Measurements from ENCODE around the gene SERINC2.
"Not testable (repeated sequence)": the region's sequence is repeated elsewhere in the genome, so short reads cannot be mapped to it uniquely, and the experiment has no call there.

The SERINC2 gene

DNA sequence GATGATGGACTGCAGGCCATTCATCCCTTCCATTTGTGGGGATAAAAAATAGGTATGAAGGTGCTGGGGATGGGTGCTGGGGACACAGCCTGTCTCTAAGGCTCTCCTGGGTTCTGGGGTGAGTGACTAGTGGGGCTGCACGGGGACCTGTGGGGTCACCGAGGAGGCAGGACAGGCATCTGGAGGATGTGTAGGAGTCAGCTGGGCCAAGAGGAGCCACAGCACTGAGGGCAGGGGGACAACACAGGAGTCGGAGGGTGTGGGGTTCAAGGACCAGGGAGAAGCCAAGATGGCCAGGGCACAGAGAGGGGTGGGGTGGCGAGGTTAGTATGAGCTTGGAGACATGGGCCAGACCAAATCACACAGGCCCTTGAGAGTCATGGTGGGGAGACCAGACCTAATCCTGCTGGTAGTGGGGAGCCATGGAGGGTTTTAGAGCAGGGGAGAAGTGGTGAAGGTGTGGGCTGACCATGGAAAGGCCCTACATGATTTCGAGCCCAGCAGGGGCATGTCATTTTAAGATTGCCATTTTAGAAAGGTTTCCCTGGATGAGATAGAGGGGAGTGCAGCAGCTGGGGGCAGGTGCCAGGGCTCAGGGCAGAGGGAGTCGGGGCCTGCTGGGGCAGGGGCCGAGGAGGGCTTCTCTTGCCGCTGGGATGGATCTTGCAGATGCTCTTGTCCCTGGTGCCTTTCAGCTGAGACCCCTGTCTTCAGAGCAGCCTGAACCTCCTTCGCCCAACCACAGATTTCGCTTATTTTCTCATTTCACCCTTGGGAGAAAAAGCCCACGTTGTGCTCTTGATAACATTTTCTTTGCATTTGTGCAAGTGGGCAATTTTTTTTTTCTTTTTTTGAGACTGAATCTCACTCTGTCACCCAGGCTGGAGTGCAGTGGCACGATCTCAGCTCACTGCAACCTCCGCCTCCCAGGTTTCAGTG, 22.7 kb downstream of the SERINC2 start:
- DNase-seq = no peak

DNA sequence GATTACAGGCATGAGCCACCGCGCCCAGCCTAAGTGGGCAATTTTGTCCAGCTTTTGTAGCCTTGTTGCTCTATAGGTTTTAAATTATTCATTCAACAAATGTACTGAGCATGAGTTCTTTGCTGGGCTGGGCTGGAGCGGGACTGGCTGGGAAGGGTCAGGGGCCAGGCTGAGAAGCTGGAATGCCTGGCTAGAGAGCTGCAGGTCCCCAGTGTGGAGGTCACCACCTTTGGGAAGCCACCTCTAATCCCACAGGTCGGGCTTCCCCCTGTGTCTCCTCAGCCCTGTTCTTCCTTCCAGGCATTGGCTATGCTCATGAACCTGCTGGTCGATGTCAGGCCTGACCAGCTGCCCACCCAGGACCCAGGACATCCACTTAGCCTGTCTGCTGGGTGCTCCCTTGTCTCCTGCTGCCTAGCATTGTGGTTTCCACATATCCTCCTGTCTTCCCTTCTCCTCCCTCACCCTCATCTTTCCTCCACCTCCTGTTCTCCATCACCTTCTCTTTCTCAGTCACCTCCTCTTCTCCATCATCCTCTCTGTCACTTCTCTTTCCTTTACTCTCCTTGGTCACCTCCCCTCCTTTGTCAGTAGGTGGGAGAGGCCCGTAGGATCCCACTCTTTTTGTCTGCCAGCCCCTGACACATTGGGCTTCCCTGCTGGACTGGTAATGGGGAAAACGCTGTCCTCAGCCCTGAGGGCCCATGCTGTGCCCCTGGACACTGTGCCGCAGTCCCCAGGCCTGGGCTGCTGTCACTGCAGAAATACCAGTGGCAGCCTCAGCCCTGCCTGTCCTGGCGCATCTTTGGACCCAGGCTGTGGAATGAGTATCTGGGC, 23.8 kb downstream of the SERINC2 start:
- no peak for DNase-seq

DNA sequence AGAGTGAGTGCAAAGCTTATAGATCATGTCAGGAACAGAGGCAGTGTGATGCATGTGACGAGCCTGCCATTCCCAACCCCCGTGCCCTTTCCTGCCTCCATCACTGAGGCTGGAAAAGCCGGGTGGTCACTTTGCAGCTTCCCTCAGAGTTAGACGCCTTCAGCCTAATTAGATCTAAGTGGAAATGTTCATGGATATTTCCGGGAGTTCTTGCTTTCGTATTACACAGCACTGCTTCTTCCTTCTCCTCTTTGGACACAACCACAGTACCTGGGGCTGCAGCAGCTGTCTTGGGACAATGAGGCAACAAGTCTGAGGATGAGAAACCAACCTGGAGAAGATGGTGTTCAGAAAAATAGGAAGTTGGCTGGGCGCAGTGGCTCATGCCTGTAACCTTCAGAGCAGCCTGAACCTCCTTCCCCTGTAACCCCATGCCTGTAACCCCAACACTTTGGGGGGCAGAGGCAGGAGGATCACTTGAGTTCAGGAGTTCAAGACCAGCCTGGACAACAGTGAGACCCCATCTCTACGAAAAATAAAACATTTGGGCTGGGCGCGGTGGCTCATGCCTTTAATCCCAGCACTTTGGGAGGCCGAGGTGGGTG, 24.5 kb downstream of the SERINC2 start:
- DNase-seq = no peak

DNA sequence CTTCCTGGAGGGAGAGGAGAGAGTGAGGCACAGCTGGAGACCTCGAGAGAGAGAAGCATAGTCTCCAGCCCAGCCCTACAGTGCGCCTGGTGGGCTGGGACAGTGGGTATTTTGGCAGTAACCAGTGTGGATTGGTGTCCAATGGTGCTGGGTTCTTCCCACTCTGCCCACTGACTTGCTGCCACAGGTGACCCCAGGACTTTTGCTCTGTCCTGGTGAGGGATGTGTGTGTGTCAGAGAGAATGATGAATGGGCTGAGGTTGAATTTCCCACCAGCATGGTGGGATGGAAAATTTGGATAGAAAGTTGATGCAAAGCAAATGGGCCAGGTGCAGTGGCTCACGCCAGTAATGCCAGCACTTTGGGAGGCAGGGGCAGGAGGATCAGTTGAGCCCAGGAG, 26.3 kb downstream of the SERINC2 start:
- no peak for DNase-seq

DNA sequence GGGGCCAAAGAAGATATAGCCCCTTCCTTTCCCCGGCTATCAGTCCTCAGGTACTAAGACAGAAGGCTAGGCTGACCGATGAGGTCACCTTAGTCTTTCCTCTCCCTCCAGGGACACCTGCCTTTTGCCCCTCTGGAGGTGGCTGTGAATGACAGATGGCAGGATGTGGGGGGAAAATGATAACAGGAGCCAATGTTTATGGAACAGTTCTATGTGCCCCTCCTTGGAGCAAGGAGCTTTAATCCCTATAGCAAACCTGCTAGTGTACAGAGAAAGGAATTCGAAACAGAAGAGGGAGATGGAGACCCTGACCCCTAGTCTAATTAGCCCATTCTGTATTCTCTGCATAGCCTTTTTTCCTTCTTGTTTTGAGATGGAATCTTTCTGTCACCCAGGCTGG, 28.1 kb downstream of the SERINC2 start:
- DNase-seq = no peak

DNA sequence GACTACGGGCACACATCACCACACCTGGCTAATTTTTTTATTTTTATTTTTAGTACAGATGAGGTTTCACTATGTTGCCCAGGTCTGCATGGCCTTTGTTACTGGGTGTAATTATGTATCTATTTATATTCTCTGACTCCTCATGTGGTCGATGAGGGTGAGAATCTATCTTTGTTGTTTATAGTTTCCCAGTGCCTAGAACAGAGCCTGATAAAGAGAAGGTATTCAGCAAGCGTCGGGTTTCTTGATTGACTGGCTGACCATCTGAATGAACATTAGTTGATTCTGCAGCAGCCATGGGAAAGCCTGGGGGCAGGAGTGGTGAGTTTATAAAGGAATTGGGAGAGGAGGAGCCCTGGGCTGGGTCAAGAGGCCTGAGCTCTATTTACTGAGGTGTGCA, 28.5 kb downstream of the SERINC2 start:
- no peak for DNase-seq

DNA sequence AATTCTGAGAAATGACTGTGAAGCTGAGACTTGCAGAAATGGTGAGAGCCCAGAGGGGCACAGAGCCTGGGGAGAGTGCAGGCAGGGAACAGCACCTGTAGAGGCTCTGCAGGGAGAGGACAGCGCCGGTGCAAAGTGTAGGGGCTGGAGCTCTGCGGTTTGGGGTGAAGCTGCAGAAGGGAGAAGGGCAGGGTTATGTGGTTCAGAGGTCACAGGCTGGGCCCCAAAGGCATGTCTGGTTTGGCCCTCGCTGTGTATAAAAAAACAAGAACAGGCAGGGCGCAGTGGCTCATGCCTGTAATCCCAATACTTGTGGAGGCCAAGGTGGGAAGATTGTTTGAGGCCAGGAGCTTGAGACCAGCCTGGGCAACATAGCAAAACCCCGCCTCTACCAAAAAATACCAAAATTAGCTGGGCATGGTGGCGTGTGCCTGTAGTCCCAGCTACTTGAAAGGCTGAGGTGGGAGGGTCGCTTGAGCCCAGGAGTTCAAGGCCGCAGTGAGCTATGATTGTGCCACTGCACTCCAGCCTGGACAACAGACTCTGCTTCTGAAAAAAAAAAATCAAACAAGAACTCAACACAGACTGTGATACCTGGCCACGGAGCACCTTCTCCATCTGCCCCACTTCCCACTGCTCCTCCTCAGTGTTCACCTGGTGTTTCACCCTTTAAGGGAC, 29.1 kb downstream of the SERINC2 start:
- DNase-seq = no peak

DNA sequence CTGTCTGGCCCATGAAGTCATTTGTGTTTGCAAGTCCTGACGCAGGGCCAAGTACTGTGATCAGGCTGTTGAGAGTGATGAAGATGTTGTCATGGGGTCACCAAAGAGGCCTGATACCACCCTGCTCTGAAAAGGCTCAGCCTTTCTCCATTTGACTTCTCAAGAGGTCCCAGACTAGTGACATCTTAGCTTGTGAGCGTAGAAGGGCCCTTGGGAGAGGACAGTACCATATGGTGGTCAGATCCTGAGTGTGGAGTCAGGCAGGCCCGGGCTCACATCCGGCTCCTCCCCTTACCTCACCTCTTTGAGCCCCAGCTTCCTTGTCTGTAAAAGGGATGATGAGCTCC, 29.6 kb downstream of the SERINC2 start:
- DNase-seq = no peak

DNA sequence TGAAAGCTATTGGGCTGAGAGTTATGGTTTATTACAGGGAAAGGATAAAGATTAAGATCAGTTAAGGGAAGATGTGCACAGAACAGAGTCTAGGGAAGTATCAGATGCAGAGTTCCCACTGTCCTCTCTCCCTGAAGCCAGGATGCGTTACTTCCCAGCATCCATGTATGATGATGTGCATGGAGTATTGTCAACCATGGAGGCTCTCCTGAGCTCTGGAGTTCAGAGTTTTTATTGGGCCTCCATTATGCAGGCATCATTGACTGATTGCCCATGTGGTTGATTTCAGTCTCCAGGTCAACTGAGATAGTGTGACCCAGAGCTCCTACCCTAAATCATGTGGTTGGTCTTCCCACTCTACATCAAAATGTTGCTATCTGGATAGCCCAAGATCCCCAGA, 30.7 kb downstream of the SERINC2 start:
- DNase-seq = no peak

DNA sequence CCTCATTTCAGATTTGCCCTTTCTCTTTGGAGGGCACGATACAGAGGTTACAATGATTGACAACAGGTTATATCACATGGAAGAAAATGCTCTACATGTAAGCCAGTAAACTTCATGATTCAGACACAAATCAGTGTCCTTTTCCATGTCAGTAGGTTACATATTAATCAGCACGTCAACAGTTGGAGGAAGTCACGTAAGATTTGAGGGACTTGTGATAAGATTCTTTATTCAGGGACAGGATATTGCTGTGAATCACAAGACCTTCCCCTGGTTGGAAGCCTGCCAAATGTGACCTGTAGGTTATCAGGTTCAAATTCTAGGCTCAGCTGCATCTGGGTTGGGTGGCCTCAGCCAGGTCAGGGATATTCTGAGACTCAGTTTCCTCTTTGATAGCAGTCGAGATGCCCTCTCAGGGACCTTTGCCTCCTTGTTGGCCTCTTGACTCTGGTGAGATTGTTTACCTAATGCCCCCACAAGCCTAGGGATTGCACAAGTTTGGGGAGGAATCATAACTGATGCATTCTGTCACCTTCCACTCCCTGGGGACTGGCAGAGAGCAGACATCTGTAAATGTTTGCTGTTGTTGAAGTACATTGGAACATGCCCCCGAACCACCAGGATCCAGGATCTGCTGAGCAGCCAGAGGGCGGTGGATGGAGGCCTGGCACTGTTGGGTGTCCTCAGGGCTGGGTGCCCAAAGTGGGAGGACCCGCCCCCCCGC, 31.9 kb downstream of the SERINC2 start:
- no peak for DNase-seq

DNA sequence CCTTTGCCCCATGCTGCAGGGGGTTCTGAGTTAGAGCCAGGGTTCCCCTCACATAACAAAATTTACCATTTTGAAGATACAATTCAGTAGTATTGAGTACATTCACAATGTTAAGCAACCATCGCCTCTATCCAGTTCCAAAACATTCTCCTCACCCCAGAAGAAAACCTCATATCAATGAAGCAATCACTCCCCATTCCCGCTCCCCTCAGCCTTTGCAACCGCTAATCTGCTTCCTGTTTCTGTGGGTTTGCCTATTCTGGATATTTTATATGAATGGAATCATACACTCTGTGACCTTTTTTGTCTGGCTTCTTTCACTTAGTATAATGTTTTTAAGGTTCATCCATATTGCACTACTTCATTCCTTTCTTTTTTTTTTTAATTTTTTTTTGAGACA, 32.9 kb downstream of the SERINC2 start:
- no peak for DNase-seq

DNA sequence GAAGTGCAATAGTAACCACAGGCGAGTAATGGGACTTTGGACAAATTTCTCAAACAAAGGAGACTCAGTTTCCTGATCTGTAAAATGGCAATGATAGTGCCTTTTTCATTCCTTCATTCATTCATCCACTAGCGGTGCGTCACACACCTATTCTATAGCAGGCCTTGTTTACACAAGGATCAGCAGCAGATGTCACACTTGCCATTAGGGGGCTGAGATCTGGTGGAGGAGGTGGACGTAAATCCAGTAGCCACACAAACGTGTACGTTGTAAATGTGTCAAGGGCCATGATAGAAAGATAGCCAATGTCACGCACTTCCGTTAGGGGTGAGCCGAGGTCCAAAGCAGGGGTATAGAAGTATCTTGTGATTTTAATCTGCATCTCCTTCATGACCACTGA, 34.2 kb downstream of the SERINC2 start:
- DNase-seq = no peak

DNA sequence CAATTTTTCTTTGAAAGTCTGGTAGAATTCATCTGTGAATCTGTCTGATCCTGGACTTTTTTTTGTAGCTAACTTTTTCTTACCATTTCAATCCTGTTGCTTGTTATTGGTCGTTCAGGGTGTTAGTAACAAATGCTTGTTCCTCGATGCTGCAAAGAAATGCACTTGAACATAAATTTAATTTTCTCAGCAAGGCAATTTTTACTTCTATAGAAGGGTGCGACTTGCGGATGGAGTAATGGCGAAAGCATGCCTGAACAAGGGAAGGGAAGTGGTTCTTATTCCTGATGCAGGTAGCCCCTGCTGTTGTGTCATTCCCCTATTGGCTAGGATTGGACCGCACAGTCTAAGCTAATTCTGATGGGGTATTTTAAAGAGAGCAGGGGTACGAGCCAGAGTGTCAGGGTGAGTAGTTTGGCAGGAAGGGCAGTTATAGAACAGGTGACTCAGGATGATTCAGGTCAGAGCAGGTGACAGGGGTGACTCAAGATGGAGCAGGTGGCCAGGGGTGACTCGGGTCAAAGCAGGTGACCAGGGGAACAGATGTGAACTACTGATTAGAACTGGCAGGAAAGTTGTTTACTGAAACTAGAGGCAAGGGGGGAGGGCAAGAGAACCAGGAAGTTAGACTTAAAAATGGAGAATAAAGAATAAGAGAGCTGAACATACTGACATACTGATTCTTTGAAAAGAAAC, 40.5 kb downstream of the SERINC2 start:
- no peak for DNase-seq

DNA sequence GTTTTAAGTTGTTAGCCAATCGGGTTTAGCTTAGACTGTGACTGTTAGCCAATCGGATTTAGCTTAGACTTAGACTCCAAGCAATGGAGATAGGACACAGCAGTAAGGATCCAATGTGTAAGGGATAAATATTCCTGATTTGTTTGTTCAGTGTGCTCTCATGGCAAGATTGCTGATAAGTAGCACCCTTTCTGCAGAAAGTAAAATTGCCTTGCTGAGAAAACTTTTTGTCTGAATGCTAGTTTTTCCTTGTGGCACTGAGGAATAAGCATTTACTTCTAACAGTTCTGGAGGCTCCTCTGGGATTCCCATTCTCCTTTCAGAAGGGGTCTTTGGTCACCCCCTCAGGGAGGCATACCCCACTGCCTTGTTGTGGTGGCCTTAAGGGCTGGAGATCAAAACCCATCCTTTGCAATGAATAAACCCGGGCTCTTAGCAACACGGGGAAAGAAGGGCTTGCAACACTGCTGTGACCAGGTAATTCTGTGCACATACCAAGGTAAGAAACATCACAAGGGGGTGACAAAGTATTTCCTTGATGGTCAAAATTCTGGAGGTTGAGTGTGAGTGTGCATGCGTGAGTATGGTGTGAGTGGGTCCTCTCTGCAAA, 45.4 kb downstream of the SERINC2 start:
- no peak for DNase-seq

DNA sequence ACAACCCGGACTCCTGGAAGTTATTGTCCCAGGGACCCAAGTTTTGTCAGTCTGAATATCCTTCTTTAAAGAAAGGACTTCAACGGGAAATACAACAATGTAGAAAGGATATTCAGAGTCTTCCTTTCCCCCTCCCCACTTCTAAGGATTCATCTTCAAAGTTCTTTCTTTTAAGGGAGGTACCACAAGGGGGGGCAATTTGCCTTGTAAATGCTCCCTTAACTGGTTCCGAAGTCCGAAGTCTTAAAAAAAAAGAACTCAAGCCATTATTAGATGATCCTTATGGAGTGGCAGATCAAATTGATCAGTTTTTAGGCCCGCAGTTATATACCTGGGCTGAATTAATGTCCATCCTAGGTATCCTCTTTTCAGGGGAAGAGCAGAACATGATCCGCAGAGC, 47.0 kb downstream of the SERINC2 start:
- no peak for DNase-seq

DNA sequence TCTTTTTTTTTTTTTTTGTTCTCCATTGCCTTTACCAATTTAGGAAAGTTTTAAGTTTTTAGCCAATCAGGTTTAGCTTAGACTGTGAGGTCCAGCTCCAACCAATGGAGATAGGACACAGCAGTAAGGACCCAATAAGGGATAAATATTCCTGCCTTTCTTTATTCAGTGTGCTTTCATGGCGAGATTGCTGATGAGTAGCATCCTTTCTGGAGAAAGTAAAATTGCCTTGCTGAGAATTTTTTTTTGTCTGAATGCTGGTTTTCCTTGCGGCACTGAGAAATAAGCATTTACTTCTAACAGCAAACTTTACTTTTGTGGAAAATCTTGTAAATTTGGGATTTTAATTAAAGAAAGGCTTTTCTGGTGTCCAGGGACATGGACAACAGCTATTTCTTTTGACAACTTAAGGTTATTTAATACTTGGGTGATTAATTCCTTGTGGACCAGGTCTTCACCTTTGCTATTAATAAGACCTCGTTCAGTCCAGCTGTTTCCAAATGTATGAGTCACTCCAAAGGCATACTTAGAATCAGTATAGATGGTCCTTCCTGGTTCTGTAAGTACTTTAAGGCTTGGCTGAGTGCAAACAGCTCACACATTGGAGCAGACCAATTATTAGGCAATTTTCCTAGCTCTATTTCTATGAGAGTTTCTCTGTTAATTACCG, 54.1 kb downstream of the SERINC2 start:
- no peak for DNase-seq

DNA sequence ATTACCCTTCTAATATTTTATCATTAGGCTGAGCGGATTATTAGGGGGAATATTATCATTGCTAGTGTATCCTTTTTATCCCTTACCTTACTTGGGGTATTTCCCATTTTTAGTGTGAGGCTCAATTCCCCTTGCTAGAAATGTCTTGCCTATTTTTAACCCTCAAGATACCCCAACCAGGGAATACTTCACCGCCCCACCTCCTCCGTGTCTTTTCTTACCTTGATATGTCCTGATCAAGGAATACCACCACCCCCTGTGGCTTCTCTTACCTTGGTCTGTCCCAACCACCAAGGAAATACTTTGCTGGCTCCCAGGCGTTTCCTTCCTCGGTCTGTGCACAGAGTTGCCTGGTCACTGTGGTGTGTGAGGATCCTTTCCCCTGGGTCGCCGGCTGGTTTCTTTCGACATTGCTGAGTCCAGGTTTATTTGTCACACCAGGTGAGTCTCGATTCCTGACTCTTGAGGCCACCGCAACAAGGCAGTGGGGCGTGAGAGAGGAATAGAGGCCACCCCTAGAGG, 57.8 kb downstream of the SERINC2 start:
- DNase-seq = no peak

DNA sequence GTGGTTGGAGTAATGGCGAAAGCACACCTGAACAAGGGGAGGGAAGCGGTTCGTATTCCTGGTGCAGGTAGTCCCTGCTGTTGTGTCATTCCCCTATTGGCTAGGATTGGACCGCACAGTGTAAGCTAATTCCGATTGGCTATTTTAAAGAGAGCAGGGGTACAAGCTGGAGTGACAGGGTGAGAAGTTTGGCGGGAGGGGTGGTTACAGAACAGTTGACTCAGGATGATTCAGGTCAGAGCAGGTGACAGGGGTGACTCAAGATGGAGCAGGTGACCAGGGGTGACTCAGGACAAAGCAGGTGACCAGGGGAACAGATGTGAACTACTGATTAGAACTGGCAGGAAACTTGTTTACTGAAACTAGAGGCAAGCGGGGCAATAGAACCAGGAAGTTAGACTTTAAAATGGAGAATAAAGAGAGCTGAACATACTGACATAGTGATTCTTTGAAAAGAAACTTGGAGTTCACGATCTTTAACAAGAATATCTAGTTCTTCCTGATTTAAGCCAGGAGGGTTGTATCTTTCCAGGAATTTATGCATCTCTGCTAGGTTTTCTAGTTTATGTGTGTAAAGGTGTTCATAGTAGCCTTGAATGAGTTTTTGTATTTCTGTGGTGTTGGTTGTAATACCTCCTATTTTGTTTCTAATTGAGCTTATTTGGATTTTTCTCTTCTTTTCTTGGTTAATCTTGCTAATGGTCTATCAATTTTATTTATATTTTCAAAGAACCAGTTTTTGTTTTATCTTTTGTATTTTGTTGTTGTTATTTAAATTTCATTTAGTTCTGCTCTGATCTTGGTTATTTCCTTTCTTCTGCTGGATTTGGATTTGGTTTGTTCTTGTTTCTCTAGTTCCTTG, 58.7 kb downstream of the SERINC2 start:
- DNase-seq = not testable (repeated sequence)

DNA sequence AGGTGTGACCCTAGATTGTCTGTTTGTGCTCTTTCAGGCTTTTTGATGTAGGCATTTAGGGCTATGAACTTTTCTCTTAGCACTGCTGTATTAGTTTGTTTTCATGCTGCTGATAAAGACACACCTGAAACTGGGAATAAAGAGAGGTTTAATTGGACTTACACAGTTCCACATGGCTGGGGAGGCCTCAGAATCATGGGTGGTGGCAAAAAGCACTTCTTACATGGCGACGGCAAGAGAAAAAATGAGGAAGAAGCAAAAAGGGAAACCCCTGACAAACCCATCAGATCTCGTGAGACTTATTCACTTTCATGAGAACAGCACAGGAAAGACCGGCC, 59.3 kb downstream of the SERINC2 start:
- not testable (repeated sequence) for DNase-seq

DNA sequence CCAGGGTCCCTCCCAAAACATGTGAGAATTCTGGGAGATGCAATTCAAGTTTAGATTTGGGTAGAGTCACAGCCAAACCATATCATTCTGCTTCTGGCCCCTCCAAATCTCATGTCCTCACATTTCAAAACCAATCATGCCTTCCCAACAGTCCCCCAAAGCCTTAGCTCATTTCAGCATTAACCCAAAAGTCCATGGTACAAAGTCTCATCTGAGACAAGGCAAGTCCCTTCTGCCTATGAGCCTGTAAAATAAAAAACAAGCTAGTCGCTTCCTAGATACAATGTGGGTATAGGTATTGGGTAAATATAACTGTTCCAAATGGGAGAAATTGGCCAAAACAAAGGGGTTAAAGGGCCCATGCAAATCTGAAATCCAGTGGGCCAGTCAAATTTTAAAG, 59.7 kb downstream of the SERINC2 start:
- DNase-seq = not testable (repeated sequence)

Measured in cerebellar nuclear complex (tissue), 1 donor.